Lower lobe of right lung (tissue), 2 donors: ENCODE results near the gene TNNT1. TPM values are rescaled to one million over a fixed set of nuclear protein-coding genes. Genes with fewer than 3 reads are reported as not detected.
A peak's percentile ranks its signal among the peaks of the same experiment; 100 is the strongest.

Experiments used
- ATAC-seq, 2 donors: fragments of 200-7000 bp; cut with Tn5 transposase; one replicate each; pipeline ENCODE4 v1.9.1; 2020 to 2022; ENCODE audit warnings: mild to moderate bottlenecking in 2 of 2, moderate library complexity in 2 of 2
- DNase-seq: peaks from one replicate; pipeline ENCODE4 v3.0.0-alpha.2; 2020
- H3K27ac ChIP-seq: fragments of 200-600 bp; one replicate; pipeline ENCODE4 v1.8.0; 2022
- H3K27me3 ChIP-seq: fragments of 200-600 bp; one replicate; pipeline ENCODE4 v1.8.0; 2022; ENCODE audit warnings: low read depth
- H3K36me3 ChIP-seq: fragments of 200-600 bp; one replicate; pipeline ENCODE4 v1.8.0; 2022; ENCODE audit warnings: mild to moderate bottlenecking
- H3K4me1 ChIP-seq: fragments of 200-600 bp; one replicate; pipeline ENCODE4 v1.8.0; 2022
- H3K4me3 ChIP-seq: fragments of 200-600 bp; one replicate; pipeline ENCODE4 v1.8.0; 2022; ENCODE audit warnings: mild to moderate bottlenecking
- H3K9me3 ChIP-seq: fragments of 200-600 bp; one replicate; pipeline ENCODE4 v1.8.0; 2022
- intact Hi-C: fragments of 100-400 bp; cut with DNase I; formaldehyde crosslinking; loops from one replicate; pipeline ENCODE4 v1.11.0; 2022
- total RNA-seq: library from RNA; stranded (reverse); fragmentation: NEBNext Ultra II Directional; extraction: Animal tissue kit (Norgen Biotek cat#: 25700); gene quantifications from one replicate; pipeline ENCODE4 v1.2.1, GENCODE V29; 2021
- TF ChIP-seq, protein P1 (sequence below): fragments of 200-600 bp; IDR thresholded peaks from one replicate; pipeline ENCODE4 v1.8.0; 2022; ENCODE audit warnings: antibody characterized with exemption, mild to moderate bottlenecking
- donor health status: DM: no; HTN: yes; CAD: no; lungs with severe emphysema.

The TNNT1 gene
- total RNA-seq, 1 donor from 2014 or later, result not detected

DNA sequence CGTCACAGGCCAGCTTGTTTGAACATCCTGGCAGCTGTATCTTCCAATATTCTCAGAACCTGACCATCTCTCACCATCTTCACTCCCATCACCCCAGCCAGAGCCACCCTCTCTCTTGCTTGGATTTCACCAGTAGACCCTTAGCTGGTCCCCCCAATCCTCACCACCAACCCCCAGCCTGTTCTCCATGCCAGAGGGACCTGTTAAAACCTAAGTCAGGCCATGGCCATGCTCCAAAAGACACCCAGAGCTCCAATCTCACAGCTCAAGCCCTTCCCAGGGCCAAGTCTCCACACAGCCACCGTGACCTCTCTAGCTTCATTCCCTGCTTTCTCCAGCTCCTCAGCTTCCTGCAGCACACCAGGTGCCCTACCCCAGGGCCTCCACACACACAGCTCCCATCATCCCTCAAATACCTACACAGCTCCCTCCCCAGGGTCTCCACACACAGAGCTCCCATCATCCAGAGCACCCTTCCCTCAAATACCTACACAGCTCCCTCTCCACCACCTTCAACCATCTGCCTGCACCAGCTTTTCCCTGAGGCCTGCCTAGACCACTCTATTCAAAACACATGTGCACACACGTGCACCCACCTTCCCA is 59.6 kb downstream of the TNNT1 start:
- TF ChIP-seq, protein P1, sequence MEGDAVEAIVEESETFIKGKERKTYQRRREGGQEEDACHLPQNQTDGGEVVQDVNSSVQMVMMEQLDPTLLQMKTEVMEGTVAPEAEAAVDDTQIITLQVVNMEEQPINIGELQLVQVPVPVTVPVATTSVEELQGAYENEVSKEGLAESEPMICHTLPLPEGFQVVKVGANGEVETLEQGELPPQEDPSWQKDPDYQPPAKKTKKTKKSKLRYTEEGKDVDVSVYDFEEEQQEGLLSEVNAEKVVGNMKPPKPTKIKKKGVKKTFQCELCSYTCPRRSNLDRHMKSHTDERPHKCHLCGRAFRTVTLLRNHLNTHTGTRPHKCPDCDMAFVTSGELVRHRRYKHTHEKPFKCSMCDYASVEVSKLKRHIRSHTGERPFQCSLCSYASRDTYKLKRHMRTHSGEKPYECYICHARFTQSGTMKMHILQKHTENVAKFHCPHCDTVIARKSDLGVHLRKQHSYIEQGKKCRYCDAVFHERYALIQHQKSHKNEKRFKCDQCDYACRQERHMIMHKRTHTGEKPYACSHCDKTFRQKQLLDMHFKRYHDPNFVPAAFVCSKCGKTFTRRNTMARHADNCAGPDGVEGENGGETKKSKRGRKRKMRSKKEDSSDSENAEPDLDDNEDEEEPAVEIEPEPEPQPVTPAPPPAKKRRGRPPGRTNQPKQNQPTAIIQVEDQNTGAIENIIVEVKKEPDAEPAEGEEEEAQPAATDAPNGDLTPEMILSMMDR, result no peak
- ATAC-seq (no peak), DNase-seq (no peak)
- Histone ChIP-seq H3K27ac (no peak overlapping the region), H3K27me3 (peaks cover 17% of the 10 kb centered on the region), H3K4me1 (peaks cover 25% of the 10 kb centered on the region), H3K9me3 (no peaks in the 10 kb centered on the region), H3K4me3 (no peak overlapping the region), H3K36me3 (peaks cover 32% of the 10 kb centered on the region)
- intact Hi-C loops, result no loop called here

GRCh38 chr19:55088543-55089341 is 60.3 kb downstream of the TNNT1 start:
- TF ChIP-seq, protein P1, result peak; percentile 89
- peak; percentile 86 for DNase-seq
- peak; percentile 35 to 54 for ATAC-seq
- Histone ChIP-seq H3K9me3 (no peaks in the 10 kb centered on the region), H3K27me3 (peaks cover 24% of the 10 kb centered on the region), H3K36me3 (peaks cover 29% of the 10 kb centered on the region), H3K4me3 (no peak overlapping the region), H3K4me1 (peaks cover 25% of the 10 kb centered on the region), H3K27ac (no peak overlapping the region)
- intact Hi-C loops, result no loop called here

DNA sequence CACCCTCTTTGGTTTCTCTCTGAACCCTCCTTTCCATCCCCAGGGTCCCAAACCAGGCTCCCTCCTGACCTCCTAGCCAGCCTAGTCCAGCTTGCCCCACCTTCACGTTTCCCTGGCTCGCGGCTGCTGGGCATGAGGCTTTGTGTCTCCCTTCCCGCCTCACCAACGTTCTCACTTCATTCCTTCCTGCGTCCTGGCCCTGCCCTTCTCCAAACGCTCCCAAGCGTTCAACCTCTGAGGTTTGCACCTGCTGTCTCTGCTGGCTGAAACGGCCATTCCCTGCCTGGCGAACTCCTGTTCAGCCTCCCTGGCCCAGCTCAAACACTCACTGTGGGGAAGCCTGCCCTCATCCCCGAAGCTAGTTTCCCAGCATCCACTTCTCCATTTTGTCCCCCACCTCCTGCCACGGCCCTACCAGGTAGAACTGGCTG is 61.0 kb downstream of the TNNT1 start:
- Histone ChIP-seq H3K36me3 (peaks cover 28% of the 10 kb centered on the region), H3K27ac (no peak overlapping the region), H3K4me3 (peak overlapping the region; percentile 51)

GRCh38 chr19:55087542-55087901 is 61.5 kb downstream of the TNNT1 start:
- Histone ChIP-seq H3K4me1 (peaks cover 25% of the 10 kb centered on the region), H3K9me3 (no peaks in the 10 kb centered on the region), H3K27me3 (peaks cover 35% of the 10 kb centered on the region), H3K4me3 (peak overlapping the region; percentile 51), H3K36me3 (peaks cover 23% of the 10 kb centered on the region), H3K27ac (no peak overlapping the region)
- no peak for DNase-seq
- TF ChIP-seq, protein P1, result no peak
- intact Hi-C loops, result no loop called here
- ATAC-seq, result peak; percentile 2

More for the DNA sequence above, 61.0 kb downstream of the TNNT1 start:
- peaks cover 25% of the 10 kb centered on the region for H3K4me1 ChIP-seq
- TF ChIP-seq, protein P1, result no peak
- peaks cover 31% of the 10 kb centered on the region for H3K27me3 ChIP-seq
- intact Hi-C loops, result no loop called here
- H3K9me3 ChIP-seq, result no peaks in the 10 kb centered on the region
- DNase-seq (no peak), ATAC-seq (no peak)

- Histone ChIP-seq H3K27ac (no peak overlapping the region), H3K4me3 (peak overlapping the region; percentile 51), H3K9me3 (no peaks in the 10 kb centered on the region), H3K27me3 (peaks cover 41% of the 10 kb centered on the region), H3K36me3 (peaks cover 17% of the 10 kb centered on the region), H3K4me1 (peaks cover 30% of the 10 kb centered on the region)
- peak; percentile 89 to 91 for ATAC-seq
- peak; percentile 94 for DNase-seq
- intact Hi-C loops, result no loop called here
- TF ChIP-seq, protein P1, result no peak
Observed at GRCh38 chr19:55086730-55087541, 62.1 kb downstream of the TNNT1 start.
